ENCODE results near the gene TCL1B.

GRCh38 chr14:95696741-95697140 is 10.5 kb downstream of the TCL1B start:
- TF ChIP-seq POLR2AphosphoS5 (IDR thresholded peaks at IDR 0.05; ENCODE audit: insufficient read depth in 1 of 2, low read depth in 1 of 2) (no peak), POLR2A (IDR thresholded peaks at IDR 0.05) (no peak)
- TF ChIP-seq, protein P1, sequence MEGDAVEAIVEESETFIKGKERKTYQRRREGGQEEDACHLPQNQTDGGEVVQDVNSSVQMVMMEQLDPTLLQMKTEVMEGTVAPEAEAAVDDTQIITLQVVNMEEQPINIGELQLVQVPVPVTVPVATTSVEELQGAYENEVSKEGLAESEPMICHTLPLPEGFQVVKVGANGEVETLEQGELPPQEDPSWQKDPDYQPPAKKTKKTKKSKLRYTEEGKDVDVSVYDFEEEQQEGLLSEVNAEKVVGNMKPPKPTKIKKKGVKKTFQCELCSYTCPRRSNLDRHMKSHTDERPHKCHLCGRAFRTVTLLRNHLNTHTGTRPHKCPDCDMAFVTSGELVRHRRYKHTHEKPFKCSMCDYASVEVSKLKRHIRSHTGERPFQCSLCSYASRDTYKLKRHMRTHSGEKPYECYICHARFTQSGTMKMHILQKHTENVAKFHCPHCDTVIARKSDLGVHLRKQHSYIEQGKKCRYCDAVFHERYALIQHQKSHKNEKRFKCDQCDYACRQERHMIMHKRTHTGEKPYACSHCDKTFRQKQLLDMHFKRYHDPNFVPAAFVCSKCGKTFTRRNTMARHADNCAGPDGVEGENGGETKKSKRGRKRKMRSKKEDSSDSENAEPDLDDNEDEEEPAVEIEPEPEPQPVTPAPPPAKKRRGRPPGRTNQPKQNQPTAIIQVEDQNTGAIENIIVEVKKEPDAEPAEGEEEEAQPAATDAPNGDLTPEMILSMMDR (IDR thresholded peaks at IDR 0.05): no peak

Measured in vagina (tissue), 2 donors.